ENCODE results near the gene GPR32.
"Not testable (repeated sequence)": the region's sequence is repeated elsewhere in the genome, so short reads cannot be mapped to it uniquely, and the experiment has no call there.

GPR32 gene

GRCh38 chr19:50739914-50740426 lies 30.3 kb upstream of the GPR32 start:
- TF ChIP-seq ZFX (IDR thresholded peaks at IDR 0.05; ENCODE audit: borderline replicate concordance) = no peak
- TF ChIP-seq CTCF (IDR thresholded peaks at IDR 0.05) = no peak
- H3K27ac ChIP-seq = no peak overlapping the region

GRCh38 chr19:50741179-50741933 lies 28.9 kb upstream of the GPR32 start:
- no peak overlapping the region for H3K27ac ChIP-seq
- no peak for TF ChIP-seq ZFX (IDR thresholded peaks at IDR 0.05; ENCODE audit: borderline replicate concordance)

- H3K27ac ChIP-seq = no peak overlapping the region
- TF ChIP-seq CTCF (IDR thresholded peaks at IDR 0.05) (no peak), ZFX (IDR thresholded peaks at IDR 0.05; ENCODE audit: borderline replicate concordance) (no peak)
Measured at GRCh38 chr19:50743537-50743936, 26.7 kb upstream of the GPR32 start.

GRCh38 chr19:50745221-50745620 lies 25.0 kb upstream of the GPR32 start:
- H3K27ac ChIP-seq = no peak overlapping the region
- TF ChIP-seq ZFX (IDR thresholded peaks at IDR 0.05; ENCODE audit: borderline replicate concordance) = no peak
- TF ChIP-seq CTCF (IDR thresholded peaks at IDR 0.05) = no peak

GRCh38 chr19:50747141-50747540 lies 23.1 kb upstream of the GPR32 start:
- not testable (repeated sequence) for H3K27ac ChIP-seq

GRCh38 chr19:50749490-50749889 lies 20.8 kb upstream of the GPR32 start:
- H3K27ac ChIP-seq = no peak overlapping the region

GRCh38 chr19:50750010-50750409 lies 20.3 kb upstream of the GPR32 start:
- no peak overlapping the region for H3K27ac ChIP-seq
- no peak for TF ChIP-seq CTCF (IDR thresholded peaks at IDR 0.05)
- TF ChIP-seq ZFX (IDR thresholded peaks at IDR 0.05; ENCODE audit: borderline replicate concordance) = no peak

More at GRCh38 chr19:50749490-50749889, 20.8 kb upstream of the GPR32 start:
- no peak for TF ChIP-seq CTCF (IDR thresholded peaks at IDR 0.05)
- no peak for TF ChIP-seq ZFX (IDR thresholded peaks at IDR 0.05; ENCODE audit: borderline replicate concordance)

- TF ChIP-seq CTCF (IDR thresholded peaks at IDR 0.05) = no peak
- no peak for TF ChIP-seq ZFX (IDR thresholded peaks at IDR 0.05; ENCODE audit: borderline replicate concordance)
- no peak overlapping the region for H3K27ac ChIP-seq
Measured at GRCh38 chr19:50753879-50754278, 16.4 kb upstream of the GPR32 start.

GRCh38 chr19:50756244-50756643 lies 14.0 kb upstream of the GPR32 start:
- H3K27ac ChIP-seq = not testable (repeated sequence)

- H3K27ac ChIP-seq = not testable (repeated sequence)
Measured at GRCh38 chr19:50757624-50758023, 12.6 kb upstream of the GPR32 start.

- not testable (repeated sequence) for H3K27ac ChIP-seq
Measured at GRCh38 chr19:50759076-50759475, 11.2 kb upstream of the GPR32 start.
